ENCODE data around the gene LRCOL1. TPM values are rescaled to one million over a fixed set of nuclear protein-coding genes. Genes with fewer than 3 reads are reported as not detected.
"Not testable (repeated sequence)": the region's sequence is repeated elsewhere in the genome, so short reads cannot be mapped to it uniquely, and the experiment has no call there.

The LRCOL1 gene
- total RNA-seq, 1 donor from 2014 or later: not detected

GRCh38 chr12:132604668-132605441 is 5.5 kb downstream of the LRCOL1 start:
- intact Hi-C loops (cut with DNase I): no loop called here
- DNase-seq (ENCODE audit: low spot score): no peak

DNA sequence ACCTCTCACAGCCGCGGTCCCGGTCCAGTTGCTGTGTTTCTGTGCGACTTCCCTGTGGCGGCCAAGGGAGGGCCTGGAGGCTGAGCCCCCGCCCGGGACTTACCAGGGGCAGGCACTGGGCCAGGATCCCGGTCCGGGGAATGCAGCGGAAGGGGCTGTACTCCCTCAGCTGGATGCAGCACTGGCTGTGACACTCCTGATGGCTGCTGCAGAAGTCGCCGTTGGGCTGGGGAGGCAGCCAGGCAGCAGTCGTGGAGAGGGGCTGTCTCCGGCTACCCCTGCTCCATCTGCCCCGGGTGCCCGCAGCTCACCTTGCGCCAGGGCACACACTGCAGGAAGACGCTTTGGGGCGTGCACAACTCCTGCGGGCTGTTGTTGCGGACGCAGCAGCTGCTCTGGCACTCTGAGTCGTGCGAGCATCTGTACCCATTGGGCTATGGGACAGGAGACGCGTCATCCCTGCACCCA is 6.2 kb downstream of the LRCOL1 start:
- intact Hi-C loops (cut with DNase I): no loop called here
- no peak for DNase-seq (ENCODE audit: low spot score)

- DNase-seq (ENCODE audit: low spot score): no peak
- intact Hi-C loops (cut with DNase I): no loop called here
These were observed 6.9 kb downstream of the LRCOL1 start for GRCh38 chr12:132603240-132604150.

GRCh38 chr12:132602572-132603239 is 7.7 kb downstream of the LRCOL1 start:
- intact Hi-C loops (cut with DNase I): no loop called here
- DNase-seq (ENCODE audit: low spot score): no peak

DNA sequence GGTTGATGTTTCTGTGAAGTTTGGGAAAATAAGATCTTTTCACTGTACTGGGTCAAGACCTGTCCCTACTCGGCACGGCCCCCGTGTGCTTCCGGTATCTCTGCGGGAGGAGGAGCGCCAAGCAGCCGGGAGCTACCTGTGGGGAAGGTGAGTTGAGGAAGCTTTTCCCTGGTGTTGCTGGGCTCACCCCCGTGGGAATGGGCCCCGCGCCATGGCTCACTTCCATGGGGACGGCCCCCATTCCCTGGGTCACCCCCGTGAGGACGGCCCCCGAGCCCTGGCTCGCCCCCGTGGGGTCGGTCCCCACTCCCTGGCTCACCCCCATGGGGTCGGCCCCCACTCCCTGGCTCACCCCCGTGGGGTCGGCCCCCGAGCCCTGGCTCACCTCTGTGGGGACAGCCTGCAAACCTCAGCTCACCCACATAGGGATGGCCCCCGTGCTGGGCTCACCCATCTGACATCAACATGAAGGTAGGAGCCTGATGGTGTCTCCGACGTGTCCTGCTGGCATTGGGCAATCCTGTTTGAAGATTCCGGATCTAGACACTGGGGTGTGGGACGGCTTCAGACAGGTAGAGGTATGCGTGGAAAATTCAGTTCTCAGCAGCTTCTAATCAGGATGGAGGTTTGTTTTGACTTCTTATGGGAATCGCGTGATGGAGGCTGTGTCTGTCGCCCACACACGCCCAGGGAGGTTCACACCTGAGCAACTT is 9.1 kb downstream of the LRCOL1 start:
- intact Hi-C loops (cut with DNase I): no loop called here
- DNase-seq (ENCODE audit: low spot score): no peak

GRCh38 chr12:132600048-132601032 is 10.0 kb downstream of the LRCOL1 start:
- no peak for DNase-seq (ENCODE audit: low spot score)
- intact Hi-C loops (cut with DNase I): loop anchor here (1.0 kb wide), 1 partner anchor 15 kb away; no protein-coding TSS in a partner anchor

DNA sequence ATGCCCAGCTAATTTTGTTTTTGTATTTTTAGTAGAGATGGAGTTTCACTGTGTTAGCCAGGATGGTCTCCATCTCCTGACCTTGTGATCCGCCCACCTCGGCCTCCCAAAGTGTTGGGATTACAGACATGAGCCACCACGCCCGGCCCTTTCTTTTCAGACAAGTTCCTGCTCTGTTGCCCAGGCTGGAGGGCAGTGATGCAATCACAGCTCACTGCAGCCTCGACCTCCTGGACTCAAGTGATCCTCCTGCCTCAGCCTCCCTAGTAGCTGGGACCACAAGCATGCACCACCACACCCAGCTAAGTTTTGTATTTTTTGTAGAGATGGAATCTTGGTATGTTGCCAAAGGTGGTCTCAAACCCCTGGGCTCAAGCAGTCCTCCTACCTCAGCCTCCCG is 10.9 kb downstream of the LRCOL1 start:
- intact Hi-C loops (cut with DNase I); DNase-seq (ENCODE audit: low spot score): not testable (repeated sequence)

GRCh38 chr12:132597333-132598316 is 12.8 kb downstream of the LRCOL1 start:
- intact Hi-C loops (cut with DNase I): no loop called here
- DNase-seq (ENCODE audit: low spot score): no peak

DNA sequence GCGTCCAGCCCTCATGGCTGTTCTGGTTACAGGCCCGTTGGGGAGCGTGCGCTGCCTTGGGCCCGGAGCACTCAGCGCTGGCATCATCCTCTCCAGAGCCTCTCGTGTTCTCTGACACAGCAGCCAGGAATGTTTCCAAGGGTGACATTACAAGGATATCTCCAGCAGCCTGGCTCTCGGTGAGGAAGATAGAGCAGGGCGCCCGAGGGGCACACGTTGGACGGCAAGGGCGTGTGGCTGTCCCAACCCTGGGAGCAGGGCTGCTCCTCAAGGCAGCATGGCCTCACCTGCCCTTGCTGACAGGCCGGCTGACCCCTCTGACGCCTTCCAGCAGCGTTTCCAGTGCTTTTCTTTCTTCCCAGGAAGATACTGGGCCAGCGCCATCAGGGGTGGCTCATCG is 14.4 kb downstream of the LRCOL1 start:
- no peak for DNase-seq (ENCODE audit: low spot score)
- intact Hi-C loops (cut with DNase I): no loop called here

DNA sequence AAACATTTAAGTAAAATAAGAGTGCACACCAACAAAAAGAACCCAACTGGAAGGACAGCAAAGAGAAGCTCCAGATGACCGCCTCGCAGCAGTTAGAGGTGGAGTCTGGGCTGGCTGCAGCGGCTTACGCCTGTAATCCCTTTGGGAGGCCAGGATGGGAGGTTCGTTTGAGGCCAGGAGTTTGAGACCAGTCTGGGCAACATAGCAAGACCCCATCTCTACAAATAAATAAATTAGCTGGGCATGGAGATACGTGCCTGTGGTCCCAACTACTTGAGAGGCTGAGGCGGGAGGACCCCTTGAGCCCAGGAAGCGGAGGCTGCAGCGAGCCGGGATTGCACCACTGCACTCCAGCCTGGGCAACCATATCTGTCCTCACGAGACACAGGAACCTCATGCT is 15.2 kb downstream of the LRCOL1 start:
- no peak for DNase-seq (ENCODE audit: low spot score)
- intact Hi-C loops (cut with DNase I): no loop called here

DNA sequence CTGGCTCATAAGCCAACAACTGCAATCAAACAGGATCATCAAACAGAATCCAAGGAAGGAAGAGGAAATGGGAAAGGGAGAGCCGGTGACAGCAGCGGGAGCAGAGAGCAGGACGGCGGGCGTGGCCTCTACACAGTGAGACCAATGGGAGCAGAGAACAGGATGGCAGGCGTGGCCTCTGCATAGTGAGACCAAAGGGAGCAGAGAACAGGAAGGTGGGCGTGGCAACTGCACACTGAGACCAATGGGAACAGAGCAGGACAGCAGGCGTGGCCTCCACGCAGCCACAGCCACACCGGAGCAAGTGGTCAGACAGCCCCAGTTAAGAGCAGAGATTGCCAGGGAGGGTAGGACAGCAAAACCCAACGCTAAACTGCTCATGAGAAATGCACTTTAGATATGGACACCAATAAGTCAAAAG is 16.4 kb downstream of the LRCOL1 start:
- peak; percentile 94 for DNase-seq (ENCODE audit: low spot score)
- intact Hi-C loops (cut with DNase I): no loop called here

GRCh38 chr12:132593521-132593920 is 16.9 kb downstream of the LRCOL1 start:
- intact Hi-C loops (cut with DNase I): no loop called here
- DNase-seq (ENCODE audit: low spot score): no peak

GRCh38 chr12:132593071-132593470 is 17.3 kb downstream of the LRCOL1 start:
- no peak for DNase-seq (ENCODE audit: low spot score)
- intact Hi-C loops (cut with DNase I): no loop called here

DNA sequence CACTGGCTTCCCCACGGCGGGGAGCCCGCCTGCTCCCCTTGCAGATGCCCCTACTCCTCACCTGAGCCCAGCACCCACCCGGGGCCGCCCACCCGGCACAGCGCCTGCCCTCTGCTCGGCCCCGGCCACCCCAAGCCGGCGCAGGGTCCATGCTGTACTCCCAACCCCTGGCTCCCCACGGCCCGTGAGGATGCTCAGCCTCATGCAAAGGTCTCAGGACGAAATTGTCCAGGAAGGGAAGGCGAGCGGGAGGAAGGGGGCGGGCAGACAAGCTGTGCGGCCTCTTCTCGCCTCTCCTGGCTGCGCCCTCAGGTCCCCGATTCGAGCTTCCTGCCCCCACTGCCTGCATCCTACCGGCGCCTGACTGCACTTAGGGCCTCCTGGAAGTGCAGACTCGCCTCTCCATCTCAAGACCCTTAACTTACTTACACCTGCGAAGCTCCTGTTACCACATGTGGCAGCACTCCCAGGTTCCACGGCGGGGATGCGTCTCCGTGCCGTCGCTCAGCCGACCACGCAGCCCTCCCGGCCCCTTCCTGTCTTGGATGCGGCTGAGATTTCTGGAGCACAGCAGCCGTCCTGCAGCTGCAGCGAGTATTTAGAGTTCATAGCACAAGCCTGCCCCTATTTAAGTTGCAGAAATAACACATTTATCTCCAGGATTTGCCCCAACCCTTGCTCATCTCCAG is 18.0 kb downstream of the LRCOL1 start:
- DNase-seq (ENCODE audit: low spot score): no peak

DNA sequence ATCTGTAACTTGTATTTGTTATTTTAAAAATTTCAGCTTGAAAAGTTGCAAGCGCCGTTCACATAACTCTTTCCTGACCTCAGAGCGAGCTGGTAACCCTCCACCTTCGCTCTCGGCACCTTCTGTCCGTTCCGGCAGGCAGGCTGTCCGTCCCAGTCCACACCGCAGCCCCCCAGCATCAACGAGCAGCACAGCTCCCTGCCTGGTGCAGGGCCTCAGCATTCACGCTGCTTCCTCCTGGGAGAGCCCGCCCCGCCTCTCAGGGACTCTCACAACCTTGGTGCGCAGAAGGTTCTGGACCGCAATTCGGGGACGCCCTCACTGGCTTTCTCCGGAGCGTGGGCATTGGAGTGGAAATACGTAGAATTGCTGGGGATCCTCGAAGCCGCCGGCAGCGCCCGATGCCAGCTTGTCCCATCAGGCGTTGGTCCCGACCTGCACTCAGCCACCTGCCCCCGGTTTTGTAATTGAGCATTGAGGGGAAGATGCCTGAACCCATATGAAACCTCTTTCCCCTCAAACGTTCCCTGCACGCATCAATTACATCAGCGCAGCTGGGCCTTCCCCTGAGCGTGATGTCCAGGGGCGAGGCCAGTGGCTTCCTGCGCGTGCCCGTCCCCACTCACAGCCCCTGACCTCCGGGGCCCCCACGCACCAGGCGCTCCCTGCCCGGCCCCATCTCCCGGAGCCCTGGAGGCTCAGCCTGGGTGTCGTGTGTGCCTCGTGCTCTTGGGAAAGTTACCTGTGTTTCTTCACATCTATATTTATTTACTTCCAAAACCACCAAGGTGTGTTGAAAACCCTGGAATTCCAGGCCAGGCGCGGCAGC is 19.1 kb downstream of the LRCOL1 start:
- intact Hi-C loops (cut with DNase I): no loop called here

More for the DNA sequence above, 18.0 kb downstream of the LRCOL1 start:
- intact Hi-C loops (cut with DNase I): no loop called here

More for the DNA sequence above, 19.1 kb downstream of the LRCOL1 start:
- DNase-seq (ENCODE audit: low spot score): no peak
